ENCODE results near the gene SSBP2. TPM values are rescaled to one million over a fixed set of nuclear protein-coding genes. Genes with fewer than 3 reads are reported as not detected.

The SSBP2 gene
- total and polyA plus RNA-seq, 8 donors, result 0.87 to 86.2 (median 24.6) TPM

GRCh38 chr5:81393430-81393782 is 357.5 kb downstream of the SSBP2 start:
- Histone ChIP-seq H3K27ac (no peak overlapping the region), H3K27me3 (peaks cover 0 to 87% (median 24%) of the 10 kb centered on the region in 3 donors), H3K9me3 (peaks cover 0 to 4% (median 0%) of the 10 kb centered on the region in 4 donors), H3K36me3 (no peaks in the 10 kb centered on the region), H3K4me1 (peaks cover 13 to 16% (median 14%) of the 10 kb centered on the region in 4 donors), H3K4me3 (peak overlapping the region; percentile 45 to 57 (median 51))
- no peak for DNase-seq
- WGBS, 5 donors, result 22 to 36% (median 34%) methylated on average over 10 of the region's 10 CpGs
- intact Hi-C loops (cut with DNase I; ENCODE audit: low total_unique reads), result no loop called here
- no peak for TF ChIP-seq CTCF (IDR thresholded peaks at IDR 0.05)
- TF ChIP-seq POLR2A (IDR thresholded peaks at IDR 0.05), result no peak
- TF ChIP-seq EP300 (IDR thresholded peaks at IDR 0.05), result no peak
- no peak for TF ChIP-seq POLR2AphosphoS5 (IDR thresholded peaks at IDR 0.05)

DNA sequence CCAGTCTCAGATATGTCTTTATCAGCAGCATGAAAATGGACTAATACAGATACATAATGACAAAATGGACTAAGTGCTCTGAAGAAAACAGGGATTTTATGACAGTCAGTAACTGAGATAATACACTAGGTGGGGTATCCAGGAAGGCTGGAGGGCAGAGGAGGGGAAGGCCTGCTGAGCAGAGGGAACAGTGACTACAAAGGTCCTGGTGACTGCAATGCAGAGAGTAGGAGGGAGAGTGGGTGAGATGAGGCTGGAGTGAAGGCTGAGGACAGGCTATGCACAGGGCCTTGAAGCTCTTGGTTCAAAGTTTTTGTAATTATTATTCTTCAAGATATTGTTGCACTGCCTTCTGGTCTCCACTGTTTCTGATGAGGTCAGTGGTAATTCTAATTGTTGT is 361.9 kb downstream of the SSBP2 start:
- TF ChIP-seq POLR2A (IDR thresholded peaks at IDR 0.05) (no peak), EP300 (IDR thresholded peaks at IDR 0.05) (no peak), POLR2AphosphoS5 (IDR thresholded peaks at IDR 0.05) (no peak), CTCF (IDR thresholded peaks at IDR 0.05) (no peak)
- no peak for DNase-seq
- Histone ChIP-seq H3K4me3 (no peak overlapping the region), H3K36me3 (no peaks in the 10 kb centered on the region), H3K9me3 (no peaks in the 10 kb centered on the region), H3K27ac (no peak overlapping the region), H3K27me3 (peaks cover 0 to 53% (median 12%) of the 10 kb centered on the region in 3 donors), H3K4me1 (peaks cover 7 to 8% (median 8%) of the 10 kb centered on the region in 4 donors)
- intact Hi-C loops (cut with DNase I; ENCODE audit: low total_unique reads), result no loop called here

- TF ChIP-seq POLR2A (IDR thresholded peaks at IDR 0.05), result no peak
- no peak for TF ChIP-seq EP300 (IDR thresholded peaks at IDR 0.05)
- no peak for TF ChIP-seq CTCF (IDR thresholded peaks at IDR 0.05)
- no peak for TF ChIP-seq POLR2AphosphoS5 (IDR thresholded peaks at IDR 0.05)
- no peak for DNase-seq
- WGBS, 5 donors, result 85 to 88% (median 87%) methylated on average over 4 of the region's 4 CpGs
- intact Hi-C loops (cut with DNase I; ENCODE audit: low total_unique reads), result no loop called here
- H3K9me3 ChIP-seq, result no peaks in the 10 kb centered on the region
- H3K4me1 ChIP-seq, result no peaks in the 10 kb centered on the region
- no peaks in the 10 kb centered on the region for H3K36me3 ChIP-seq
- H3K4me3 ChIP-seq, result no peak overlapping the region
- no peak overlapping the region for H3K27ac ChIP-seq
- peaks cover 0 to 45% (median 4%) of the 10 kb centered on the region in 3 donors for H3K27me3 ChIP-seq
Observed at GRCh38 chr5:81388169-81388568, 362.7 kb downstream of the SSBP2 start.

DNA sequence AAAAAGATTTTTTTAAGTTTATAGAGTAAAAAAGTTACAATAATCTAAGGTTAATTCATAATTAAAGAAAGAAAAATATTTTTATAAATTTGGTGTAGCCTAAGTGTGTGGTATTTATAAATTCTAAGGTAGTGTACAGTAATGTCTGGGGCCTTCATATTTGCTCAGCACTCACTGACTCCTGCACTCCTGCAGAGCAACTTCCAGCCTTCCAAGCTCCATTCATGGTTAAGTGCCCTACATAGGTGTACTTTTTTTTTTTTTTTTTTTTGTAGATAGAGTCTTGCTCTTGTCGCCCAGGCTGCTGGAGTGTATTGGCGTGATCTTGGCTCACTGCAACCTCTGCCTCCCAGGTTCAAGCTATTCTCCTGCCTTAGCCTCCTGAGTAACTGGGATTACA is 367.0 kb downstream of the SSBP2 start:
- DNase-seq, result no peak
- H3K36me3 ChIP-seq, result no peaks in the 10 kb centered on the region
- TF ChIP-seq EP300 (IDR thresholded peaks at IDR 0.05) (no peak), POLR2AphosphoS5 (IDR thresholded peaks at IDR 0.05) (no peak), CTCF (IDR thresholded peaks at IDR 0.05) (no peak), POLR2A (IDR thresholded peaks at IDR 0.05) (no peak)
- intact Hi-C loops (cut with DNase I; ENCODE audit: low total_unique reads), result no loop called here
- WGBS, 5 donors, result 49 to 78% (median 74%) methylated on average over 2 of the region's 2 CpGs
- no peaks in the 10 kb centered on the region for H3K9me3 ChIP-seq
- no peaks in the 10 kb centered on the region for H3K4me1 ChIP-seq
- no peak overlapping the region for H3K4me3 ChIP-seq
- no peak overlapping the region for H3K27ac ChIP-seq
- peaks cover 0 to 4% (median 0%) of the 10 kb centered on the region in 3 donors for H3K27me3 ChIP-seq

Measured in stomach (tissue), 9 donors.